Stimulated activated naive CD8-positive, alpha-beta T cell treated with anti-CD3 and anti-CD28 coated beads, Interleukin-15, amount 100 ng/mL, for 72 hours (primary cell): Measurements from ENCODE around the gene SUMF1.

Experiments used
- ATAC-seq: fragments of 150-1000 bp; cut with Tn5 transposase; 2 replicates; pipeline ENCODE4 v1.10.0; 2021; ENCODE audit warnings: mild to moderate bottlenecking, moderate library complexity
- DNase-seq, 2 donors: peaks; one replicate each; pipeline ENCODE4 v3.0.0; 2021 to 2022
- H3K27ac Mint-ChIP-seq, 2 donors: one replicate each; pipeline ENCODE4 v1.8.0; 2022; ENCODE audit warnings: mild to moderate bottlenecking in 2 of 2, mixed read lengths in 2 of 2, moderate library complexity in 2 of 2
- H3K27me3 Mint-ChIP-seq: one replicate; pipeline ENCODE4 v1.8.0; 2022; ENCODE audit warnings: mixed read lengths
- H3K4me1 Mint-ChIP-seq: one replicate; pipeline ENCODE4 v1.8.0; 2022; ENCODE audit warnings: mild to moderate bottlenecking, mixed read lengths
- H3K4me3 Mint-ChIP-seq, 2 donors: one replicate each; pipeline ENCODE4 v1.8.0; 2022; ENCODE audit warnings: mild to moderate bottlenecking in 2 of 2, mixed read lengths in 2 of 2, moderate library complexity in 1 of 2
- H3K9me3 Mint-ChIP-seq, 2 donors: one replicate each; pipeline ENCODE4 v1.8.0; 2022; ENCODE audit warnings: mixed read lengths in 2 of 2

Gene SUMF1

DNA sequence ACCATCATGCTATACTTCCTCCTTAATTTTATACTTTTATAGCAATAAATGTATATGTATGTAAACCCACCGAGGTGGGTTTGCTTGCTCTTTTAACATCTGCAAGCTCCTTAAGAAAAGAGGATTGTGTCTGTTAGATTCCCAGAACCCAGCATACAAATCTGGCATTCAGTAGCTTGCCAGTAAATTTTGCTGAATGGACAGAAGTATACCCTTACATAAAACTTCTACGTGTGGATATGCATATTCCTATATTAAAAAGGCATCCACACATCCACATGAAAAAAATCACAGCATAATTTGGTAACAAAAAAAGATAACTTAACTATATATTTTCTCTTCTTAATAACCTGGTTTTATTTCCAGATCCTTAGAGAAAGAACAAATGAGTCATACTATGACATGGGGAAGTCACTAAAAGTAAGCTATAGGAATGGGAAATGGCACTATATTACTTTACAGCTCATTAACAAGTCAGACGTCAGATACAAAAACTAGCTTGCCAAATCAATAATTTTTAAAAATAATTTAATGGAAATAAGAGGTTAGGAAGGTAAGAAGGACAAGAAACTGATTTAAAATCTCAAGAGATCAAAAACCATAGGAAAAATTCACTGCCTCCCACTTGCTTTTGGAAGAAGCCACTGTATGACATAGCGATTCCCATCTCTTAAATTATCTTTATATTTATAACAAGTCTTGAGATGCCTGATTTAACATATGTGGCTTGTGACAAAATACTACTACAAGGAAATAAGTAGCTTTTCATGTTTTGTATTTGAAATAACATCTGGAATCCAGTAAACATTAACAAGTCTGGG is 68.7 kb downstream of the SUMF1 start:
- Mint-ChIP-seq H3K27me3 (no peaks in the 10 kb centered on the region), H3K4me3 (no peak overlapping the region), H3K27ac (no peak overlapping the region), H3K9me3 (no peaks in the 10 kb centered on the region), H3K4me1 (peaks cover 46% of the 10 kb centered on the region)
- ATAC-seq (no peak), DNase-seq (no peak)

DNA sequence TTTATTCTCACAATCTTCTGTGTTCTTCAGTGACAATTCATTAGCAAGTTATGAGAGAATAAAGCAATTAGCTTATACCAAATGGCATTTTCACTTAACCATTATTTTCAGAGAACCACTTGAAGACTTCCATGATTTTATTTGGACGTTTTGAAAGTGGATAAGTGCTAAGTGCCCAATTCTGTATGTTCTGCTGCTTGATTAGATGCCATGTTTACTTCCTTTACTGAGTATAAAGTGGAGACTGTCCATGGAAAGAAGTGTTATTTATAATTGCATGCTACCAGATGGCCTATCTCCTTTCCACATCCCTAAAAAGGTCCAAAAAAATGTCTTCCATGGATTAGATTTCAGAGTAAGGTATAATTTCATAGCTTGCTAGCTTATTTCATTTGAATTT is 69.6 kb downstream of the SUMF1 start:
- Mint-ChIP-seq H3K4me1 (peaks cover 51% of the 10 kb centered on the region), H3K27ac (no peak overlapping the region), H3K27me3 (no peaks in the 10 kb centered on the region), H3K4me3 (no peak overlapping the region), H3K9me3 (no peaks in the 10 kb centered on the region)
- DNase-seq (no peak), ATAC-seq (no peak)

DNA sequence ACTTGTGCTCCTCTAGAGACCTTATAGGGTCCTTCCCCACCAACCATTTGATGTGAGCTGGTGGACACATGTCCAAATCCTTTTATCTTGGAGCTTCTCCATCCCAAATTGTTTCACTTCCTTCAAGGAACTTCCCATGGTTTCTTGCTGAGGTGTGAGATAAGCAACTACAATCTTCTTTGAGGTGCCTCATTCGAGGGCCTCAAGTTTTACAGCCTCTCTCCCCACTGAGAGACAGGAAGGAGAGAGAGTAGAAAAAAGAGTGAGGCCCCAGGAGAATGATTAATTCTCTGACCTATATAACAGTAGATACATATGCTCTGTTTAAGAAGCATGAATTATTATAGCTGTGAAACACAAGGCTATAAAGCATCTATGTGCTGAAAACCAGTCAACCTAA is 70.5 kb downstream of the SUMF1 start:
- ATAC-seq (no peak), DNase-seq (no peak)
- peaks cover 0 to 6% of the 10 kb centered on the region in 2 donors for H3K9me3 Mint-ChIP-seq
- no peak overlapping the region for H3K27ac Mint-ChIP-seq
- H3K4me1 Mint-ChIP-seq = peaks cover 42% of the 10 kb centered on the region
- no peak overlapping the region for H3K4me3 Mint-ChIP-seq
- no peaks in the 10 kb centered on the region for H3K27me3 Mint-ChIP-seq

DNA sequence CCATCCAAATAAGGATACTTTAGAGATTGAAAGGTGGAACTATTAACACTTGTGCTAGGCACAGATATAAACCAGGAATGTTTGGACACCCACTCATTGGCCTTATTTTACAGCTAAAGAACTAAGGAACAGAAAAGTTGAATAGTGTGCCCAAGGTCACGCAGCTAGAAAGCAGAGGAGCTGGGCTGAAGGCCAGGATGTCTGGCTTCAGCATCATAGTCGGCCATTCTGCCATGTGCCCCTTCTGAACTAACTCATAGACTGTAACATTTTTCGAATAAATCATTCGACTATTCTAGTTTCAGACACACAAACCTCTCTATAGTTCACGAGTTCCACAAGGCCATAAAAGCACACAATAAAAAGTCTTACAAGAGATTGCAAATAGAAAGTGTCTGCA is 71.1 kb downstream of the SUMF1 start:
- Mint-ChIP-seq H3K27me3 (no peaks in the 10 kb centered on the region), H3K27ac (no peak overlapping the region), H3K4me3 (no peak overlapping the region)

DNA sequence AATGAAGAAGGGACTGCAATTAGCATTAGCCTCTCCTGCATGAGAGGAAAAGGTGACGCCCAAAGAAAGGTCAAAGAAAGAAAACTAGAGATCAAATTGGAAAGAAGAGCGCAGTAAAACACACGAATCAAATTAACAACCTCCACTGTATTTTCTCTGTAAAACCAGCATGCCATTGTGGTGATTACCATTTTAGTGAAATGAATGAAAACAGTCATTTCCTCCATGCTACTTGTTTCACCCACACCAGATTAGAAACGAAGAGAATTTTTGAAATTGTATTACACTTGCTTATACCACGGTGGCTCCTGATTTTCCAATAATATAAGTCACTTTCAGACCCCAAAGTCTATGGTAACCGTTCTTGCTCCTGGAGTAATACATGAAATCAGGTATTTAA is 71.6 kb downstream of the SUMF1 start:
- no peaks in the 10 kb centered on the region for H3K27me3 Mint-ChIP-seq
- H3K4me3 Mint-ChIP-seq = no peak overlapping the region
- ATAC-seq = peak; percentile 61
- H3K9me3 Mint-ChIP-seq = peaks cover 0 to 12% of the 10 kb centered on the region in 2 donors
- H3K4me1 Mint-ChIP-seq = peaks cover 37% of the 10 kb centered on the region
- no peak for DNase-seq
- no peak overlapping the region for H3K27ac Mint-ChIP-seq

More for the DNA sequence above, 71.1 kb downstream of the SUMF1 start:
- DNase-seq = no peak
- no peak for ATAC-seq
- Mint-ChIP-seq H3K9me3 (peaks cover 0 to 8% of the 10 kb centered on the region in 2 donors), H3K4me1 (peaks cover 37% of the 10 kb centered on the region)

DNA sequence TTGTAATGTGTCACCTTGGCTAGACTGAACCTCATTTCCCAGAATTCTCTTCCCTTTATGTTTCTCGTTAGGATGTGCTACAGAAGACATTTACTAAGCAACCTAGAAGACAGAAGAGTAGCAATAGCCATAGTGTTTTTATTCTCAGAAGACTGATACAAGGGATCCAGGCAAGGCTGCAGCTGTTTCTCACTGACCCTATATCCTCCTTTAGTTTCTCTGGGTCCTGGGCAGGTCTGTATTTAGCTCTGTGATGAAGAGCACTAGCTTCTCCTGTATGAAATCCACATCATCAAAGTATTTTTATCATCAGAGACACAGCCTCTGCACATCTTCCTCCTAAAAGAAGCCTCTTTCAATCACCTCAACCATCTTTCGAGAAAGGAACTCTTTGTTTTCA is 72.5 kb downstream of the SUMF1 start:
- H3K27me3 Mint-ChIP-seq = no peaks in the 10 kb centered on the region
- H3K9me3 Mint-ChIP-seq = peaks cover 0 to 12% of the 10 kb centered on the region in 2 donors
- DNase-seq (no peak), ATAC-seq (no peak)
- H3K4me1 Mint-ChIP-seq = peaks cover 37% of the 10 kb centered on the region
- H3K4me3 Mint-ChIP-seq = peak overlapping the region; percentile 1 to 7
- no peak overlapping the region for H3K27ac Mint-ChIP-seq

DNA sequence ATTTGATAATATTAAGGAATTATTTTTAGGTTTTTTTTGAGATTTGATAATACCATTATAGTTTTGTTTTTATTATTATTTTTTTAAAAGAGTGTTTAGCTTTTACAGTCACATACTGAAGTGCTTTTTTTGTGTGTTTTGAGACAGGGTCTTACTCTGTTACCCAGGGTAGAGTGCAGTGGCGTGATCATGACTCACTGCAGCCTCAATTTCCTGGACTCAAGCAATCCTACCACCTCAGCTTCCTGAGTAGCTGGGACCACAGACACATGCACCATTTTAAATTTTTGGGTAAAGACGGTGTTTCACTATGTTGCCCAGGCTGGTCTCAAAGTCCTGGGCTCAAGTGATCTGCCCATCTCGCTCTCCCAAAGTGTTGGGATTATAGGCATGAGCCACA is 73.0 kb downstream of the SUMF1 start:
- ATAC-seq = peak; percentile 86
- Mint-ChIP-seq H3K9me3 (peaks cover 0 to 12% of the 10 kb centered on the region in 2 donors), H3K27me3 (no peaks in the 10 kb centered on the region), H3K4me3 (peak overlapping the region; percentile 4 to 7), H3K4me1 (peaks cover 37% of the 10 kb centered on the region), H3K27ac (peak overlapping the region in 1 of 2 donors; percentile 27)
- DNase-seq = peak in 1 of 2 donors; percentile 34

DNA sequence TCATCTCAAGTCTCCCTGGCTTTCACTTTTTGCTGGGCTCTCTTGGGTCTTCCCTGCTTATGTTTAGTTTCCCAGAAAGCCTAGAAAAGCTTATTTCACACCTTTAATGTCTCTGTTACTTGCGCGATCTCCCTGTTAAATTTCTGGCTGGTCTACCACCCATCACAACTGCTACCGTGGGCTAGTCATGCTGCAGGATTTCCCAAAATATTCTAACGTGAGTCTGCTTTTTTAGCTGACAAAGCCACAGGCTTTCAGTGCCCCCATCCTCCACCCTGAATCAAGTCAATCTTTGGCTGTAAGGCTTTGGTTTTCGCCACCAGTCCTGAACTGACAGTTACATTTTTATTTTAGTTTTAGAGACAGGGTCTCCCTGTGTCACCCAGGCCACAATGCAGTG is 74.1 kb downstream of the SUMF1 start:
- Mint-ChIP-seq H3K27ac (no peak overlapping the region), H3K27me3 (no peaks in the 10 kb centered on the region), H3K4me3 (no peak overlapping the region), H3K9me3 (peaks cover 0 to 12% of the 10 kb centered on the region in 2 donors), H3K4me1 (peaks cover 45% of the 10 kb centered on the region)
- ATAC-seq = no peak
- no peak for DNase-seq

DNA sequence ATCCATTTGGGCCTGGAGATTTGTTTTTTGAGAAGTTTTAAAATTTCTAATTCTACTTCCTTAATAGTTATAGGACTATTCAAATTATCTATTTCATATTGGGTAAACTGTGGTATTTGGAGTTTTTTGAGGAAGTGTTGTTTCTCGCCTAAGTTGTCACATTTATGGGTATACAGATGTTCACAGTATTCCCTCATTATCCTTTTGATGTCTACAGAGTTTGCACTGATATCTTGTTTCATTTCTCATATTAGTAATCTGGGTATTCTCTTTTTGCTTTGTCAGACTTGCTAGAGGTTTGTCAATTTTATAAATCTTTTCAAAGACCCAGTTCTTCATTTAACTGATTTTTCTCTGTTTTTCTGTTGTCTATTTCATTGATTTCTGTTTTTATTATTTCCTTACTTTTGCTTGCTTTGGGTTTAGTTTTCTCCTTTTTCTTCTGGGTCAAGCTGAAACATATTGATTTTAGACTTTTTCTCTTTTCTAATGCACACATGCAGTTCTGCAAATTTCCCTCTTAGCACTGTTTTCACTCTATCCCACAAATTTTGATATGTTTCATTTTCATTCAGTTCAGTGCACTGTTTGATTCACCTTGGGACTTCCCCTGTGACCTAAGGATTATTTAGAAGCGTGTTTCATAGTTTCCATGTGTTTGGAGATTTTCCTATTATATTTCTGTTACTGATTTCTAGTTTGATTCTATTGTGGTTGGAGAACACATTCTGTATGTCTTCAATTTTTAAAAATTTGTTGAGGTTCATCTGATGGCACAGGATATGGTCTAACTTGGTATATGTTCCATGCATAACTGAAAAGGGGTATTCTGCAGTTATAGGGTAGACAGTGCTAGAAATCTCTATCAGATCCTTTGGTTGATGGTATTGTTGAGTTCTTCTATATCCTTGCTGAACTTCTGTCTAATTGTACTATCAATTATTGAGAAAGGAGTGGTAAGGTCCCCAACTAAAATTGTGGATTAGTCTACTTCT is 79.6 kb downstream of the SUMF1 start:
- H3K9me3 Mint-ChIP-seq = peaks cover 0 to 12% of the 10 kb centered on the region in 2 donors
- DNase-seq (no peak), ATAC-seq (peak; percentile 89)
- H3K27me3 Mint-ChIP-seq = no peaks in the 10 kb centered on the region
- peaks cover 24% of the 10 kb centered on the region for H3K4me1 Mint-ChIP-seq
- no peak overlapping the region for H3K27ac Mint-ChIP-seq
- peak overlapping the region; percentile 40 to 44 for H3K4me3 Mint-ChIP-seq

DNA sequence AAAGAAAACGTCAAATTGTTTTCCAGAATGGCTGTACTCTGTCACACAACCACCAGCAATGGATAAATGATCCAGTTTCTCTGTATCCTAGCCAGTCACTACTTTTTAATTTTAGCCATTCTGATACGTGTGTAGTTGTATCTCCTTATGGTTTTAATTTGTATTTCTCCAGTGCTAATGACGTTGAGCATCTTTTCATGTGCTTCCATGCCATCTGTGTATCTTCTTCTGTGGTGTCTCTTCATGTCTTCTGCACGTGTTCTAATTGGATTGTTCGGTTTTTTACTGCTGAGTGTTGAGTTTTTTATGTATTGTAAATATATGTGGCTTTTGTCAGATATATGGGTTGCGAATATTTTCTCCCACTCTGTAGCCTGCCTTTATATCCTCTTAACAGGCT is 81.9 kb downstream of the SUMF1 start:
- no peak for ATAC-seq
- no peak for DNase-seq
- Mint-ChIP-seq H3K9me3 (no peaks in the 10 kb centered on the region), H3K27me3 (no peaks in the 10 kb centered on the region), H3K27ac (no peak overlapping the region), H3K4me3 (no peak overlapping the region), H3K4me1 (peaks cover 24% of the 10 kb centered on the region)

DNA sequence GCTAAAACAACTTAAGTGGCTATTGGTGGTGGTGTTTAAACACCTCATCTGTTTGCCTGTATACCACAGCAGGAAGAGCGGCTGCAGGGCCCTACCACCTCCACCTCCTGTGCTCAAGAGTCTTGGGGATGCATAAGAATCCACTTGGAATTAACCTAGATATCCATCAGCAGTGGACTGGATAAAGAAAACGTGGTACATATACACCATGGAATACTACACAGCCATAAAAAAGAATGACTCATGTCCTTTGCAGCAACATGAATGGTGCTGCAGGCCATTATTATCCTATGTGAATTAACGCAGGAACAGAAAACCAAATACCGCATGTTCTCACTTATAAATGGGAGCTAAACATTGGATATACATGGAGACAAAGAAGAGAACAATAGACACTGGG is 87.1 kb downstream of the SUMF1 start:
- Mint-ChIP-seq H3K27ac (no peak overlapping the region), H3K4me1 (no peaks in the 10 kb centered on the region), H3K27me3 (no peaks in the 10 kb centered on the region), H3K9me3 (peaks cover 0 to 5% of the 10 kb centered on the region in 2 donors), H3K4me3 (no peak overlapping the region)
- DNase-seq = no peak
- ATAC-seq = no peak

DNA sequence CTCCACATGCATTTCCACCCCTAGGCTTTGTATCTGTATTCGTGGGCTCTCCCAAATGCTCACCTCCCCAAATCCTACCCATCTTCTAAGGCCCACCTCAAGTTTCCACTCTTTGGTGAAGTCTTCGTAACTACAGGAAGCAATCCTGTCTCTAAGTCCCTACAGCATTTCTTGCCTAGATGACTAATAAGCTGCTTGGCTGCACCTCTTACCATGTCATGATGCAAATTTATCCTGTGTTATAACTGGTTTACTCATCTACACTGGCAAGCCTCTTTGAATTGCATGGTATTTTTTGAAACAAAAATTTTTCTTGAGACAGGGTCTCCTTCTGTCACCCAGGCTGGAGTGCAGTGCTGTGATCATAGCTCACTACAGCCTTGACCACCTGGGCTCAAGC is 90.6 kb downstream of the SUMF1 start:
- DNase-seq (no peak), ATAC-seq (no peak)
- H3K27me3 Mint-ChIP-seq = no peaks in the 10 kb centered on the region
- no peaks in the 10 kb centered on the region for H3K4me1 Mint-ChIP-seq
- H3K4me3 Mint-ChIP-seq = no peak overlapping the region
- H3K27ac Mint-ChIP-seq = no peak overlapping the region
- peaks cover 11 to 14% of the 10 kb centered on the region in 2 donors for H3K9me3 Mint-ChIP-seq

DNA sequence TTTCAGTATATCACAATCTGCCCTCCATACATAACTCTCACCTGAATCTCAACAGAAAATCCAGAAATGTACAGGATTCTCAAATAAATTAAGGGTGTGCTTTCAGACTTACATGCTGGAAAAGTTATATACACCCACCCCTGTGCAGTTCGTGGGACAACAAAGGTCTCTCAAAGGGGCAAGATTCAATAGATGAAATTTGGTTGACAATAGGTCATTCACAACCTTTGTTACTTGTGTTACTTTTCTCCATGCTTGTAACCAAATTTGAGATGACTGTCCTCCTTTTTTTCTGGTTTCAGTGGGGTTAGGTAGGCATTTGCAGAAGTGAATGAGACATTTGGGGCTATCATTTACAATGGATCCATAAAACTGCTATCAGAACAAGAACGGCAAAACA is 91.2 kb downstream of the SUMF1 start:
- ATAC-seq (no peak), DNase-seq (no peak)
- peaks cover 11 to 14% of the 10 kb centered on the region in 2 donors for H3K9me3 Mint-ChIP-seq
- no peaks in the 10 kb centered on the region for H3K4me1 Mint-ChIP-seq
- no peak overlapping the region for H3K4me3 Mint-ChIP-seq
- H3K27ac Mint-ChIP-seq = no peak overlapping the region
- H3K27me3 Mint-ChIP-seq = no peaks in the 10 kb centered on the region

DNA sequence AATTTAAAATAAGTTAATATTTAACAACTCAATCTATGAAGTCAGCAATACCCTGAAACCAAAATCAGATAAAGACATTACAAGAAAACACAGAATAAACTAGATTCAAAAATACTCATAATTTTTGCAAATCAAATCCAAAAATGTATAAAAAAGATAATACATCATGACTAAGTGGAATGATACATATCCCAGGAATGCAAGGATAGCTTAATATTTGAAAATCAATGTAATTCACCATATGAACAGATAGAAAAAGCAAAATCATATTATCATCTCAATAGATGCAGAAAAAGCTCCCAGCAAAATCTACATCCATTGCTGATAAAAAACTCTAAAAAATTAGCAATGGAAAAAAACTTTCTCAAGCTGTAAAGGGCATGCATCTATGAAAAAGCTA is 93.4 kb downstream of the SUMF1 start:
- Mint-ChIP-seq H3K4me3 (no peak overlapping the region), H3K4me1 (no peaks in the 10 kb centered on the region), H3K27ac (no peak overlapping the region), H3K27me3 (no peaks in the 10 kb centered on the region), H3K9me3 (peaks cover 11 to 14% of the 10 kb centered on the region in 2 donors)
- ATAC-seq (no peak), DNase-seq (no peak)

DNA sequence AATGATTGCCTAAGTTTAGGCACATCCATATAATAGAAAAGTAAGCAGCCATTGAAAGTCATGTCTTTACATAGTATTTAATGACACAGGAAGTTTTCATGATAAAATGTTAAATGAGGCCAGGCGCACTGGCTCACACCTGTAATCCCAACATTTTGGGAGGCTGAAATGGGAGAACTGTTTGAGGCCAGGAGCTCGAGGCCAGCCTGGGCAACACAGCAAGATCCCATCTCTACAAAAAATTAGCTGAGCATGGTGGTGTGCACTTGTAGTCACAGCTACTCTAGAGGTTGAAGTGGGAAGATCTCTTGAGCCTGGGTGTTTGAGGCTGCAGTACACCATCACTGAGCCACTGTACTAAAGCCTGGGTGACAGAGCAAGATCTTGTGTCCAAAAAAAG is 104.5 kb downstream of the SUMF1 start:
- H3K27ac Mint-ChIP-seq = peak overlapping the region in 1 of 2 donors; percentile 9
- no peak for ATAC-seq
- H3K9me3 Mint-ChIP-seq = no peaks in the 10 kb centered on the region
- H3K4me3 Mint-ChIP-seq = no peak overlapping the region
- DNase-seq = no peak
- H3K4me1 Mint-ChIP-seq = no peaks in the 10 kb centered on the region
- H3K27me3 Mint-ChIP-seq = no peaks in the 10 kb centered on the region

DNA sequence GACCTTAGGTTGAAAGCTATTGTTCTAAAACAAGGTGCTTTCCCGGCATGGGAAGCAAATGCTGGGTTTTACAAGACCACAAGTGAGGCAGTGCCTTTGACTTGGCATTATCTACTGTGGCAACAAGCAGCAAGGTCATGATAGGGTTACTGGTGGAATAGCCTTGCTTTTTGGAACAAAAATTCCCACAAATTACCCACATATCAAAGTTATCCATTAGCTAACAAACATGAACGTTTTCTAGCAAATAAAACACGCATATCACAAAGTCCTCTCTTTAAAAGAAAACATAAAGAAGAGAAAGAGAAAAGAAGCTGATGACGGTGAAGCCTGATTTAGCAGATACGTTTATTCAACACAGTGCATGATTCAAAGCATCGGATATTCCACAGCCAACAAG is 106.3 kb downstream of the SUMF1 start:
- Mint-ChIP-seq H3K9me3 (no peaks in the 10 kb centered on the region), H3K27ac (no peak overlapping the region), H3K4me3 (no peak overlapping the region), H3K27me3 (no peaks in the 10 kb centered on the region), H3K4me1 (no peaks in the 10 kb centered on the region)
- no peak for ATAC-seq
- no peak for DNase-seq
